NCI-H2081 (cell line): ENCODE data around the gene RILPL1.
"Not testable (repeated sequence)": the region's sequence is repeated elsewhere in the genome, so short reads cannot be mapped to it uniquely, and the experiment has no call there.

ENCODE experiments used
- DNase-seq, 2 experiments: peaks; one replicate each; lab custom pipeline; 2025; lab: John Stamatoyannopoulos, UW

Gene RILPL1

GRCh38 chr12:123533672-123534643 lies at the start of gene RILPL1:
Gene RILPL1, minus strand, starts transcription at chr12:123533719. Its CDS starts 237 bp downstream, at chr12:123533482.
- peak in 1 of 2 experiments; percentile 14 for DNase-seq

GRCh38 chr12:123580772-123581171 lies 47.3 kb upstream of the RILPL1 start:
- DNase-seq: no peak

- DNase-seq: not testable (repeated sequence)
These were observed 45.3 kb upstream of the RILPL1 start for GRCh38 chr12:123578829-123579228.

DNA sequence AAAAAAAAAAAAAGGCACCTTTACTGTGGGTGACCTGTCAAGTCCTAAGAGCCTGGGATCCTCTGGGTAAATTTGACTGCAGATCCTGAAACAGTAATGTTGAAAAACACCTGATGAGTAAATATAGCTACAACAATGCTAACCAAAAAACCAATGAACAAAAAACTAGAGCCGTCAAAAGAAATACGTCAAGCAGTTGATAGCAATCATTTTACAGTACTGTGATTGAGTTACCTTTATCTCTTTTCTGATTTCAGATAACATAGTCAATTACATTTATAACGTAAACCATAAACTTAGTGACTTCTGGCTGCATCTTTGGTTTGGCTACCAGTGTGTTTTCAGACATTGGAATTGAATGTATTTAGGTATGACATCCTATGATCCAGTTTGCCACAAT lies 44.7 kb upstream of the RILPL1 start:
- DNase-seq: no peak

DNA sequence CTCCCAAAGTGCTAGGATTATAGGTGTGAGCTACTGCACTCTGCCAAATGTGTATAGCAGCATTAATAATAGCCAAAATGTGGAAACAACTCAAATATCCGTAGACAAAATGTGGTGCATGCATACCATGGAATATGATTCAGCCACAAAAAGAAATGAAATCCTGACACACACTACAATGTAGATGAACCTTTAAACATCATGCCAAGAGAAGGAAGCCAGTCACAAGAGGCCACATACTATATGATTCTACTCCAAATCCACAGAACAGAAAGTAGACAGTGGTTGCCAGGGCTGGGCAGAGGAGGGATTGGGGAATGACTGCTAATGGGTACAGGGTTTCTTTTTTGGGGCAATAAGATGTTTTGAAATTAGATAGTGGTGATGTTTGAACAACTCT lies 43.1 kb upstream of the RILPL1 start:
- DNase-seq: no peak

DNA sequence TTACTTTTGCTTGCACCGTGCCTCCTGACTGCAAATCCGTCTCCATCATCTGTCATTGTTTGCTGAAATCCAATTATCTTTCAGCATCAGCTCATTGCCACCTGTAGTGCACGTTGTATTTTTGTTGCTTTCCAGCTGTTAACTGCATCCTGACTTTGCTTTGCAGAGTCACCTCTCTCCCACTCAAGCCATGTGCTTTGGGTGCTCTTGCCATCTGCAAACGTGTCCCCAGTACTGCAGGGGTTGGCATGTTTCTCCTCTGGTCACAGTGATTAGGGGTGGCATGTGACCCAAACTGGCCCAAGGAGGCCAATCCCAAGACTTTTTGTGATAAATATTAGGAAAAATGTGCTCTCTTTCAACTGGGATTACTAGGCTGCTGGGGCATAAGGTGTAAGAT lies 40.4 kb upstream of the RILPL1 start:
- DNase-seq: no peak

- no peak for DNase-seq
These were observed 38.9 kb upstream of the RILPL1 start for GRCh38 chr12:123572391-123572790.

- DNase-seq: no peak
These were observed 37.9 kb upstream of the RILPL1 start for GRCh38 chr12:123571343-123571813.

GRCh38 chr12:123559468-123559867 lies 25.9 kb upstream of the RILPL1 start:
- no peak for DNase-seq

DNA sequence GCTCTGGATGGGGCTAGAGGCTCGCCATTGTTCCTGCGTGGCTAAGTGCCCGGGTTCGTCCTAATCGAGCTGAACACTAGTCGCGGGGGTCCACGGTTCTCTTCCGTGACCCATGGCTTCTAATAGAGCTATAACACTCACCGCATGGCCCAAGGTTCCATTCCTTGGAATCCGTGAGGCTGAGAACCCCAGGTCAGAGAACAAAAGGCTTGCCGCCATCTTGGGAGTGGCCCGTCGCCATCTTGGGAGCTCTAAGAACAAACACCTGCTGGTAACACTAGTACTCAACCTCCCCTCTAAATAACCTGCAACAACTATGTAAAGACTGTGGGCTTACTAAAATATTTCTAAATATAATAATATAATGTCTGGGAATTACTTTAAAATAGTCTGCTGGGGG lies 25.0 kb upstream of the RILPL1 start:
- DNase-seq: not testable (repeated sequence)

- DNase-seq: not testable (repeated sequence)
These were observed 21.3 kb upstream of the RILPL1 start for GRCh38 chr12:123554843-123555242.

- not testable (repeated sequence) for DNase-seq
These were observed 20.6 kb upstream of the RILPL1 start for GRCh38 chr12:123554136-123554535.

GRCh38 chr12:123550700-123551099 lies 17.2 kb upstream of the RILPL1 start:
- no peak for DNase-seq

- DNase-seq: no peak
These were observed 14.6 kb upstream of the RILPL1 start for GRCh38 chr12:123548107-123548506.

DNA sequence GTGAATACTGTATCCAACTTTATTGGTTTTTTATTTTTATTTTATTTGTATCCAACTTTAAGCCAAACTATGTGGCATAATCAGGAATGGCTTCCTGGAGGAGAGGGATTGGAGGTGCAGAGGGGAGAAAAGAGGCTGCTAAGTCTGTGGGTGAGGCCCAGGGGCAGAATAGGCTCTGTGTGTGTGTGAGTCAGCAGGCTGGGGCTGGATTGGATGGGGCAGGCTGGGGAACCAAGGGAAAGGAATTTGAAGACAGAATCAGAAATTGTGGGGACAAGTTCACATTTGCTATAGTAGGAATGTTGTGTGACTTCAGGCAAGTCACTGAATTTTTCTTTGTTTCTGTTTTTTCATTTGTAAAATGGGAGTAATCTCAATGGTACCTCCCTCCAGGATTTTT lies 12.8 kb upstream of the RILPL1 start:
- no peak for DNase-seq

DNA sequence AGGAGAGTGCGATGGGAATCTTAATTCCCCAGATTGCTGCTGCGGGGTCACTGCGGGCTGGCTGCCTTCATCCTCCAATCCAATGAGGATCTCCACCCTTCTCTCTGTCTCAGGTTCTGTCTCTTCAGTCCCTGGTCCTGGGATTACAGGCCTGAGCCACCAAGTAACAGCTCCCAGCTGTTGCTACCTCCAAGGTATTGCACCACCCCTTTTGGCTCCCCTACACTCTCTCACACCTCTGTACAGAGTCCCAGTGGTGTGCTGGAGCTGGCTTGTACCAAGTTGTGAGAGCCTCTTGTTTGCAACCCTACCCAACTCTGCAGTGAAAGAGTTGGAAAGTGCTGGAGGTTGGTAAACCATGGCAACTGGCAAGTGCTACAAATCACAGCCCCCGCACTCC lies 10.0 kb upstream of the RILPL1 start:
- DNase-seq: no peak

- no peak for DNase-seq
These were observed 7.6 kb upstream of the RILPL1 start for GRCh38 chr12:123540899-123541662.

- not testable (repeated sequence) for DNase-seq
These were observed 2.4 kb upstream of the RILPL1 start for GRCh38 chr12:123535952-123536351.

DNA sequence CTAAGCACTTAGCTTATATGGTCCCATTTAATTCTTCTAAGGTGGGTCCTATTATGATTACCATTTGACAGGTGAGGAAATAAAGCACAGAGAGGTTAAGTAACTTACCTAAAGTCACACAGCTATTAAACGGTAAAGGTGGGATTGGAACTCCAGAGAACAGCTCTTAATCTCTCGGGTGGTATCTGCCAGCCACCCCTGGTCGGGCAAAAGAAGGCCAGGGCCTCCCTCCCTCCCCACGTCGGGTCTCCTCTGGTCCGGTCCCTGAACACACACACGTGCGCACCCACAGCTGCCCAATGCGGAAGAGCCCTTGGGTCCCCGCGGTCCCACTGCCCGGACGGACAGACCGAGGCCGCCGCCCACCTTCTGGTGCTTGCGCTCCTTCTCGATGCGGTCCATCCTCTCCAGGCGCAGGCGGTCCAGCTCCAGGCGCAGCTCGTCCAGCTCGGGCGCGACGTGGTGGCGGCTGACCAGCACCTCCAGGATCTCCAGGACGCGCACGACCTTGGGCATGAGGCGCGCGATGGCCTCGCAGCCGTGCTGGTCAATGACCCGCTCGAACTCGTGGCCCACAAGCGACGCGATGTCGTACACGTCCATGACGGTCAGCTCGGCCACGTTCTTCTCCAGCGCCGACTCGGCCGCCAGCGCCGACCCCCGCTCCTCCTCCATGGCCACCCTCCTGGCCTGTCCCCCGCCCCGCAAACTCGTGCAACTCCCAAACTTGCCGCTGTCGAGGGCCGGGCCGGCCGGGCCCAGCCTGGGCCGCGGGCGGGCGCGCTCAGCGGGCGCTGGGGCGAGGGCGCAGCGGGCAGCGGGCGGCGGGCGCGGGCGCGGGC lies 490 bp downstream of the RILPL1 start:
- no peak for DNase-seq

DNA sequence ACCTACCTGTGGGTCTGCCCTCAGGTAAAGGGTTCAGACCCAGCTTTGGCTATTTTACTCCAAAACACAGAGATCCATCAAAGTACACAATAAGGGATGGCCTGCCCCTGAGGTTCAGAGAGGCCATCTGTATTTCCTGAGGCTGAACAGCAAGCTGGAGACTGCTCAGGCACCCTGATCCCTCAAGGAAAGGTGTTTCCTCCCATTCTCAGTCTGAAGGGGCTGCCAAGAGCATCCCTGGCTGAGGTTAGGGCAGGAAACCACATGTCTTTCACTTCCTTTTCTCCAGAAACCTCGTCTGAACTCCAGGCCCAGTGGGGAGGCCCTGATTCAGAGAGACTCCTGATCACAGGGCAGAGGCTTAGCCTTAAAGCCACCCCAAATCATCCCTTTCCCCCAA lies 1.5 kb downstream of the RILPL1 start:
- no peak for DNase-seq

- no peak for DNase-seq
These were observed 2.4 kb downstream of the RILPL1 start for GRCh38 chr12:123531091-123531490.

- DNase-seq: no peak
These were observed 2.9 kb downstream of the RILPL1 start for GRCh38 chr12:123530668-123531067.
